Measurements from ENCODE around the gene ANKFN1.

ANKFN1 gene

GRCh38 chr17:56150649-56151048 lies 2.6 kb upstream of the ANKFN1 start:
- ATAC-seq (ENCODE audit: low read depth) = no peak
- Histone ChIP-seq H3K27me3 (ENCODE audit: insufficient read depth, poor library complexity, severe bottlenecking) (no peaks in the 10 kb centered on the region), H3K9me3 (ENCODE audit: severe bottlenecking) (no peaks in the 10 kb centered on the region), H3K36me3 (ENCODE audit: low read depth) (no peaks in the 10 kb centered on the region), H3K4me3 (ENCODE audit: severe bottlenecking) (no peak overlapping the region), H3K4me1 (ENCODE audit: insufficient read depth, poor library complexity, severe bottlenecking) (no peaks in the 10 kb centered on the region), H3K27ac (ENCODE audit: poor library complexity, severe bottlenecking) (no peak overlapping the region)
- no peak for TF ChIP-seq CTCF (IDR thresholded peaks at IDR 0.05; ENCODE audit: poor library complexity, severe bottlenecking)
- no peak for DNase-seq (ENCODE audit: low spot score)

GRCh38 chr17:56157845-56158244 lies 4.6 kb downstream of the ANKFN1 start:
- no peaks in the 10 kb centered on the region for H3K4me1 ChIP-seq (ENCODE audit: insufficient read depth, poor library complexity, severe bottlenecking)
- DNase-seq (ENCODE audit: low spot score) (no peak), ATAC-seq (ENCODE audit: low read depth) (no peak)
- H3K9me3 ChIP-seq (ENCODE audit: severe bottlenecking) = no peaks in the 10 kb centered on the region
- no peak for TF ChIP-seq CTCF (IDR thresholded peaks at IDR 0.05; ENCODE audit: poor library complexity, severe bottlenecking)
- no peaks in the 10 kb centered on the region for H3K36me3 ChIP-seq (ENCODE audit: low read depth)
- H3K4me3 ChIP-seq (ENCODE audit: severe bottlenecking) = no peak overlapping the region
- peaks cover 9% of the 10 kb centered on the region for H3K27me3 ChIP-seq (ENCODE audit: insufficient read depth, poor library complexity, severe bottlenecking)
- H3K27ac ChIP-seq (ENCODE audit: poor library complexity, severe bottlenecking) = no peak overlapping the region

GRCh38 chr17:56158344-56158743 lies 5.1 kb downstream of the ANKFN1 start:
- Histone ChIP-seq H3K4me3 (ENCODE audit: severe bottlenecking) (no peak overlapping the region), H3K27me3 (ENCODE audit: insufficient read depth, poor library complexity, severe bottlenecking) (peaks cover 9% of the 10 kb centered on the region), H3K36me3 (ENCODE audit: low read depth) (no peaks in the 10 kb centered on the region), H3K9me3 (ENCODE audit: severe bottlenecking) (no peaks in the 10 kb centered on the region), H3K27ac (ENCODE audit: poor library complexity, severe bottlenecking) (no peak overlapping the region), H3K4me1 (ENCODE audit: insufficient read depth, poor library complexity, severe bottlenecking) (peaks cover 2% of the 10 kb centered on the region)
- ATAC-seq (ENCODE audit: low read depth) = no peak
- TF ChIP-seq CTCF (IDR thresholded peaks at IDR 0.05; ENCODE audit: poor library complexity, severe bottlenecking) = no peak
- DNase-seq (ENCODE audit: low spot score) = no peak

GRCh38 chr17:56158915-56159825 lies 5.9 kb downstream of the ANKFN1 start:
- no peak for DNase-seq (ENCODE audit: low spot score)
- H3K27ac ChIP-seq (ENCODE audit: poor library complexity, severe bottlenecking) = no peak overlapping the region
- peaks cover 4% of the 10 kb centered on the region for H3K4me1 ChIP-seq (ENCODE audit: insufficient read depth, poor library complexity, severe bottlenecking)

More at GRCh38 chr17:56158915-56159825, 5.9 kb downstream of the ANKFN1 start:
- no peaks in the 10 kb centered on the region for H3K36me3 ChIP-seq (ENCODE audit: low read depth)
- no peak overlapping the region for H3K4me3 ChIP-seq (ENCODE audit: severe bottlenecking)
- peaks cover 9% of the 10 kb centered on the region for H3K27me3 ChIP-seq (ENCODE audit: insufficient read depth, poor library complexity, severe bottlenecking)
- no peaks in the 10 kb centered on the region for H3K9me3 ChIP-seq (ENCODE audit: severe bottlenecking)
- no peak for ATAC-seq (ENCODE audit: low read depth)
- TF ChIP-seq CTCF (IDR thresholded peaks at IDR 0.05; ENCODE audit: poor library complexity, severe bottlenecking) = no peak
